ENCODE results near the gene MAST4.

GRCh38 chr5:66606713-66607112, 10.5 kb downstream of the MAST4 start:
- no peak for TF ChIP-seq CTCF (IDR thresholded peaks at IDR 0.05; ENCODE audit: low read depth, low read length, missing input control)
- TF ChIP-seq YY1 (IDR thresholded peaks at IDR 0.05): no peak
- no peak for TF ChIP-seq RAD21 (IDR thresholded peaks at IDR 0.05)
- no peak for TF ChIP-seq JUND (IDR thresholded peaks at IDR 0.05)
- TF ChIP-seq HNF4A (conservative IDR thresholded peaks at IDR 0.05): no peak
- TF ChIP-seq ATF3 (IDR thresholded peaks at IDR 0.05): no peak

All from liver (tissue), 3 donors.